NCI-H226 (cell line): ENCODE measurements around the gene FBXL14.
A peak's percentile ranks its signal among the peaks of the same experiment; 100 is the strongest.

Experiments used
- DNase-seq: peaks from one replicate; pipeline ENCODE4 v3.0.0-alpha.2; 2015

FBXL14 gene

DNA sequence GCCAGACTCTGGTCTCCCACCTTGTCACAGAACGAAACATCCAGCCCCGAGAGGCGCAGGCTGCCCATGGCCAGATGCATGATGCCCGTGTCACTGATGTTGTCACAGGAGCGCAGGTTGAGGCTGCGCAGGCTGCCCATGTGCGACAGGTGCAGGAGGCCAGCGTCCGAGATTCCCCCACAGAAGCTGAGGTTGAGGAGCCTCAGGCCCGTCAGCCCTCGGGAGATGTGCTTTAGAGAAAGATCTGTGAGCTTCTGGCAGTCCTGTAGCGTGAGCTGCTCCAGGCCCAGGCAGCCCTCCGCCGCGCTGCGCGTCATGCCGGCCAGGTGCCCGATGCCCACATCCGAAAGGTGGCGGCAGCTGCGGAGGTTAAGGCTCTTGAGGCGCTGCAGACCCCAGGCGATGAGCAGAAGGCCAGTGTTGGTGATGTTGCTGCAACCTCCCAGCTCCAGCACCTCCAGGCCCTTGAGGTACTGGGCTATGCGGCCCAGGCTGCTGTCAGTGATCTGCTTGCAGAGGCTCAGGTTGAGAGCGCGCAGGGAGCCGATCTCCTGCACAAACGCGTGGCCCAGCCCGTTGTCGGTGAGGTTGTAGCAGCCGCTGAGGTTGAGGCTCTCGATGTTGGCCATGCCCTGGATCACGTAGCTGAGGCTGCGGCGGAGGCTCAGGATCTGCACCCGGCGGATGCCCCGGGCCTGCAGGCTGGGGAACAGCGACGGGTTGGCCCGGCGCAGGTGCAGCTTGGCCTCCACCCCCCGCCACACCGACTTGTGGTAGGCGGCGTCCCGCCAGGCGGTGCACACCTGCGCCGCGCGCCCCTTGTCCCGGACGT is 991 bp downstream of the FBXL14 start:
- DNase-seq, result peak; percentile 24

DNA sequence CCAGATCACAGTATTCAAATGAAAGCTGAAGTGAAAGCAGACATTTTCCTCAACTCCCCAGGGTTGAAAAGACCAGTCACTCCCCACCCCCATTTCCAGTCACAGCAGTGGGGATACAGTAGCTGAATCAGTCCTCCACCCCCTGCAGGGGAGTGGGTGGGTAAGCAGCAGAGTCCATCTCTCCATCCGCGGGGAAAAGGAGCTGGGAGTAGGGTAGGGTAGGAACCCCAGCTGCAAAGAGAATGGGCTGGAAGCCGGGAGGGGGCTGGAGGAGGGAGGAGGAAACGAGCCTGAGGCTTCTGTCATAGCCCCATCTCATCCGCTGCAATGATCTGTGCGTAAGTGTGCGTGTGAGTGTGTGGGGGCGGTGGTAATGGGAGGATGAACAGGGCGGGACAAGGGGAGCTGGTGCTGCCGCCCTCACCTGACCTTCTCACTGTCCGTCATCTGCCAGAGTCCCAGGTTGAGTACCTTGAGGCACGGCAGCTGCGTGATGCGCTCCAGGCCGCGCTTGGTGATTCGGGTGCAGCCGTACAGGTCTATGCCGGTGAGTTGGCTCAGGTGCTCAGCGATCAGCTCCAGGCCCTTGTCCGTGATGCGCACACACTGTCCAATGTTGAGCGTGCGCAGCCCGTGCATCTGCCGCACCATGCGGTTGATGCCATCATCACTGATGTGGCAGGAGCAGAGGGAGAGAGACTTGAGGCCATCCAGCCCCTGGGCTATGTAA is 1.8 kb downstream of the FBXL14 start:
- peak; percentile 69 for DNase-seq

- peak; percentile 79 for DNase-seq
These were observed 2.8 kb downstream of the FBXL14 start for GRCh38 chr12:1591543-1591942.

DNA sequence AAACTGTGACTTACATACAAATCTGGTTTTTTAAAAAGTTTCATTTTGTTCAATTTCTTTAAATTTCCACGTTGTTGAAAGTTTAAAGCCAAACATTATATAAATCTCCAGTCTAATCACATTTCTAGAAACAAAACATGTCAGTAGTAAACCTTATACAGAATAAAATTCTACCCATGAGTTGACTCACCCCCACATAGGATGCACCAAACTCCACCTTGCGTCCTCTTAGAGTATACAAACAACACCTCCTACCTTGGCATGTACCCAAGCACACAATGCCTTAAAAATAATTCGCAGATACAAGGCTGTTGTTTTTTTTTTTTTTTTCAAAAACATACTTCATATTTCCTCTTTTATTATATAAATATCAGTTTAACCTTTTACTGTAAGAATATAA is 3.3 kb downstream of the FBXL14 start:
- DNase-seq, result peak; percentile 40

DNA sequence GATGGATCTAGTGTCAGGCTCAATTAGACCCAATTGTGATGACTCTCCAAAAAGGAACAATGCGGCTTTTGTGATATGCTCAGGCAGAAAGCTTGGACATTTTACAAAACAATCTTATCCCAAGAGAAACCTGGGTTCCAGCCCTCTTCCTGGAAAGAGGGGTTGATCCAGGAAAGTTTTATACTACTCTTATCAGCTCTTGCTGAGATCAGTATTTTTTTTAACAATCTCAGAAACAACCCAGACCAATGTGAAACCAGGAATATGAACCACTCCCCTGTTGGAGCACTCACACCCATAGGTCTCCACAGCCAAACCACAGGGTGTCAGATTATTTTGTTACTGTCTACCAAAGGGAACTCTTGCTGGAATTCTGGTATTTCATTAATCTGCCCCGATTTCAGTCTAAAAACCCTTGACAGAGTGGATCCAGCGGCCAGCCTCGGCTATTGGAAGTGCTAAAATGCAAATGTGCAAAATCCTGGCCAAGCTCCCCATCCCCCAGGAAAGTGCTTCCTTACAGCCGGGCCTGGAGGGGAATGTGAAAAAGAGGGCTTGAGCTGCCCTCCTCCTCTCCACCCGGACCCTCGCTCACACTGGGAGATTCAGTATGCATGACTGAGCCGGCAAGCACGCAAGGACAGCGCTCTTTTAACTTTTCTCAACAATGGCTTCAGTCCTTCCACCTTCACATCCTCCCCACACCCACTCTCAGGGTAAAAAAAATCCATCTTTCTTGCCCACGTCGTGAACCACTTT is 4.0 kb downstream of the FBXL14 start:
- DNase-seq, result peak; percentile 76

- no peak for DNase-seq
These were observed 5.8 kb downstream of the FBXL14 start for GRCh38 chr12:1588575-1588947.

GRCh38 chr12:1587927-1588574 is 6.3 kb downstream of the FBXL14 start:
- no peak for DNase-seq

DNA sequence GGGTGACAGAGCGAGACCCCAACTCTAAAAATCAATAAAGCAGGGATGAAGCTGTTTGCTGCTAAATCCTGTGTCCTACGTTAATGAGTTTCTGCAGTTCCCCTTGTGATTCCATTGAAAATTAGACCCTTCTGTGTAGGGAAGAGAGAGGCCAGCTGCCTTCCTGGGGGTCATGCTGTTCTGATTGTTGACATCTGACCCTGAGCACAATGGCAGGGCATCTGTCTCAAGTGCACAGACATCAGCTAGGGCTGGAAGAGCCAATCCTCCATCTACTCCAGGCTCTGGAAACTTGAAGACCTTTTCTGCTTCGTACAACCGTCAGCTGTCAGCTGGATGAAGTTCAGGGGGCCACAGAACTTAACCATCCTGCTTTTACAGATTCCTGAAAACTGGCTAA is 10.1 kb downstream of the FBXL14 start:
- no peak for DNase-seq

GRCh38 chr12:1583421-1584078 is 10.8 kb downstream of the FBXL14 start:
- peak; percentile 74 for DNase-seq

DNA sequence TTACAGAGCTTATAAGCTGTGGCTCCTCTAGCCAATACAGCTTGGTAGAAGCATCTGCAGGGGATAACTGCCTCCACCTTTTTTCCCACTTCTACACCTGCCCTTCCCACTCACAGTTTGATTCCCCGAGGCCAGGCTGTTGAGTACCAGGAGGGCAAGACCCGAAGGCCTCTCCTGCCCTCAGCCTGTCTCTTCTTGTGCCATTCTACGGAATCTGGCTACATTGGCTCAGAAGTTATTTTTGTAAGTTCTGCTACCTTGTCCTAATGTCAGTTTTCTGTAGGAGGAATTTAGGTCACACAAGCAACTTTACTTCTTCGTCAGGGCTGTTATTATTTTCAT is 11.7 kb downstream of the FBXL14 start:
- no peak for DNase-seq

- DNase-seq, result no peak
These were observed 12.2 kb downstream of the FBXL14 start for GRCh38 chr12:1581973-1582708.

- DNase-seq, result no peak
These were observed 13.9 kb downstream of the FBXL14 start for GRCh38 chr12:1580526-1580925.

- DNase-seq, result no peak
These were observed 14.5 kb downstream of the FBXL14 start for GRCh38 chr12:1579651-1580435.

DNA sequence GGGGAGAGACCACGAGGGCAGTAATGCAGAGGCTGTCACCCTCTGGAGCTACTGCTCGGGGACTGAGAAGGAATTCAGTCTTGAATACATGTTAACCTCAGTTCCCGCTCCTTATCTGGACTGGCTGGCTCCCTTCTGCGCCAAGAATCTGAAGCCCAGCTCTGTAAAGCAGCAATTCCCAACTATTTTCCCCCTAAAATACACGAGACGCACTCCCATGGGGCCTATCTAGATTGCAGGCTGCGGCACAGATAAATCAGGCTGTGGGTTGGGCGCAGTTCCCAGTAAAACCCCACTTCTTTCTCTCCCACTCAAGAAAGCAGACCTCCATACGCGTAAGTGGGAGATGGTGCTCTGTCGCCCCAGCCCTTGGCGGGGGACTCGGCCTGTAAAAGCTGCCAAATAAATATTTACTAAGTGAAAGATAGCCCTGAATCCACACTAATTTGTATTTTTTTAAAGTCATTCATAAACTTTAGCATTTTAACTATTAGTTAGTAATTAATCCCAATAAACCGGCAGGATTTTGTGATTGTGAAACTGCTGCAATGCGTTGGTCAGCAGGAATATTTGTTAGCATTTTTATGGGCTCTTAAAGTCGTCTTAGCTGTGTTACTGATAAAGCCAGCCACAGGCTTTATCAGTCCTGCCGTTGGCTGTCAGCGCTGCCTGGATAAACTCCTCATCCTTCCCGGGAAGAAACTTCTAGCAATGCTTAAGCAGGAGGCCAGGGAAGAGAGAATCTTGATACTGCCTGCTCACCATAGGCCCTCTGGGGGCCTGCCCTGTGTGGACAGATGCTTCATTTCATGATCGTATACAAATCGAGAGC is 17.8 kb downstream of the FBXL14 start:
- DNase-seq, result peak; percentile 95

- DNase-seq, result peak; percentile 32
These were observed 18.7 kb downstream of the FBXL14 start for GRCh38 chr12:1575408-1576401.

- no peak for DNase-seq
These were observed 19.5 kb downstream of the FBXL14 start for GRCh38 chr12:1574865-1575259.

GRCh38 chr12:1573960-1574864 is 20.2 kb downstream of the FBXL14 start:
- DNase-seq, result no peak

DNA sequence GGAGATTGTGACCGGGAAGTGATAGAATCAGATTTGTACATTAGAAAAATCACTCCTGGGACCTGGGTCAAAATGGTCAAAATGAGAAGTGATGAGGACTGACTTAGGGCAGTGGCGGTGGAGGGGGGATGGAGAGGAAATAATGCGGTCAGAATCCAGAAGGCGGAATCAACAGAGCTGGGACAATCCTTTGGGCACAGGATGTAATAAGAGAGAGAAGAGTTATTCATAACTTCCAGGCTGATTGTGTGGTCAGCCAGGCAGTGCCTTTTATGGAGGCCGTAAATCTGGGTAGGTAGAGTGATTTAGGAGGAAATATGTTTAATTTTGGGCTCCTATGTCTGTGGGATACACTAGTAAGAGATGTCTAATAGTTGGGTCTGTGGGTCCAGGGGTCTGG is 21.6 kb downstream of the FBXL14 start:
- DNase-seq, result no peak
